NCI-H748 treated with DMSO at 0.1 percent for 48 hours (cell line): ENCODE measurements around the gene CACNA2D4.
"Not testable (repeated sequence)": the region's sequence is repeated elsewhere in the genome, so short reads cannot be mapped to it uniquely, and the experiment has no call there.

Experiments
- DNase-seq: peaks from one replicate; lab custom pipeline; 2025; lab: John Stamatoyannopoulos, UW

Gene CACNA2D4, protein sequence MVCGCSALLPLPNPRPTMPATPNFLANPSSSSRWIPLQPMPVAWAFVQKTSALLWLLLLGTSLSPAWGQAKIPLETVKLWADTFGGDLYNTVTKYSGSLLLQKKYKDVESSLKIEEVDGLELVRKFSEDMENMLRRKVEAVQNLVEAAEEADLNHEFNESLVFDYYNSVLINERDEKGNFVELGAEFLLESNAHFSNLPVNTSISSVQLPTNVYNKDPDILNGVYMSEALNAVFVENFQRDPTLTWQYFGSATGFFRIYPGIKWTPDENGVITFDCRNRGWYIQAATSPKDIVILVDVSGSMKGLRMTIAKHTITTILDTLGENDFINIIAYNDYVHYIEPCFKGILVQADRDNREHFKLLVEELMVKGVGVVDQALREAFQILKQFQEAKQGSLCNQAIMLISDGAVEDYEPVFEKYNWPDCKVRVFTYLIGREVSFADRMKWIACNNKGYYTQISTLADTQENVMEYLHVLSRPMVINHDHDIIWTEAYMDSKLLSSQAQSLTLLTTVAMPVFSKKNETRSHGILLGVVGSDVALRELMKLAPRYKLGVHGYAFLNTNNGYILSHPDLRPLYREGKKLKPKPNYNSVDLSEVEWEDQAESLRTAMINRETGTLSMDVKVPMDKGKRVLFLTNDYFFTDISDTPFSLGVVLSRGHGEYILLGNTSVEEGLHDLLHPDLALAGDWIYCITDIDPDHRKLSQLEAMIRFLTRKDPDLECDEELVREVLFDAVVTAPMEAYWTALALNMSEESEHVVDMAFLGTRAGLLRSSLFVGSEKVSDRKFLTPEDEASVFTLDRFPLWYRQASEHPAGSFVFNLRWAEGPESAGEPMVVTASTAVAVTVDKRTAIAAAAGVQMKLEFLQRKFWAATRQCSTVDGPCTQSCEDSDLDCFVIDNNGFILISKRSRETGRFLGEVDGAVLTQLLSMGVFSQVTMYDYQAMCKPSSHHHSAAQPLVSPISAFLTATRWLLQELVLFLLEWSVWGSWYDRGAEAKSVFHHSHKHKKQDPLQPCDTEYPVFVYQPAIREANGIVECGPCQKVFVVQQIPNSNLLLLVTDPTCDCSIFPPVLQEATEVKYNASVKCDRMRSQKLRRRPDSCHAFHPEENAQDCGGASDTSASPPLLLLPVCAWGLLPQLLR

DNA sequence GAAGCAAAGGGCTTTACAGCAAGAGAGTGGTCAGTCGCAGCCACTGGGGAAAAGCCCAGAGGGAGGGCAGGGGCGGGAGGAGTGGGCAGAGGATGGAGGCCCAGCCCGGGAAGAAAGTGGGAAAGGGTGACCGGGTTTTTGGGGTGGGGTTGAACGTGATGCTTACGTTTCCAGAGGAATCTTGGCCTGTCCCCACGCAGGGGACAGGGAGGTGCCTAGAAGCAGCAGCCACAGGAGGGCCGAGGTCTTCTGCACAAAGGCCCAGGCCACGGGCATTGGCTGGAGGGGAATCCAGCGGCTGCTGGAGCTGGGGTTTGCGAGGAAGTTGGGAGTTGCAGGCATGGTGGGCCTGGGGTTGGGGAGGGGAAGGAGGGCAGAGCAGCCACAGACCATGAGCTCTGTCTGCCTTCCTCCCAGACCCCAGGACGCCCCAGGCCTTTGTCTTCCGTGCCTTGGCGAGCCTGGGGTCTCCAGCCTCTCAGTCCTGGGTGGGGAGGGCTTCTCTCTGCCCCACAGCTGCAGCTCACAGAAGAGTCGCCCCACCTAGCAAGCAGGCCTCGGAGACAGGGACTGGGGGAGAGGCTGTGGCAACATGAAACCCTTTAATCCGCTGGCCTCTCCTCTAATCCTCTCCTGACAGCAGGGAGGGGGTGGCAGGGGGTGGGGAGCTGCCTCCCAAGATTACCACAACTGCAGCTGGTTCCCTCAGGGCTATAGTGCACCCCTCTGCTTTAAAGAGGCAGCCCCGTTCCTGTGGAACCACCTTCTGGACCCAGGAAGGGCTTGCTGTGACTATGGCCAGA lies at the start of gene CACNA2D4:
TSS of gene CACNA2D4 (minus strand) at position 572 of the 803 bp plus-strand sequence. CDS start at position 393, 179 bp downstream.
- DNase-seq = no peak

DNA sequence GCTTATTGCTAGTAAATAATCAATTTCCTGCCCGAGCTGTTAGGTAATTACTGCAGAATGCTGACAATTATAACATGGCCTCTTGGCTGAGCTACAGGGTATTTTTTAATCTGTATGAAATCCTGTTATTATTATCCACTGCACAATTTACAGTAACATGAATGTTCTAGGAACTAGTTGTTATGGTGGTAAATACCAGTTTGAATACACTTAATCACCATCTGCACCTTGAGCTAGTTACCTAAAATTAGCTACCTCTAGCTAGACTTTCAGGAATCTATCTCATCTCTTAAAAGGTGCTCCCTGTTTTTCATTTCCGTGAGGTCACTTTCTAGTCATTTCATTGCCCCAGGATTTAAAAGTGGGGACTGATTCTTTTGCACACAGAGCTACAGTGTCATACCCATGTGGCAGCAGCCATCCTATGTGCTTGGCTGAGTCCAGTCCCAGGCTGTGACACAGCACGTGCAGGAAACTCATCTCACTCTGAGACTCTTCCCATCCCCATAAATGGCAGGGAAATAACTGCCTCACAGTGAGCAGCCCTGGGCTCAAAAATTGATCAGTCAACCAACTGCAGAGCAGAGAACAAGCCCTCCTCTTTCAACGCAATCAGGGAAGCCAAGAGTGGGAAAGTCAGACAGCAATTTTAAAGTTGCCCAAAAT lies 48.2 kb upstream of the CACNA2D4 start:
- DNase-seq = no peak

DNA sequence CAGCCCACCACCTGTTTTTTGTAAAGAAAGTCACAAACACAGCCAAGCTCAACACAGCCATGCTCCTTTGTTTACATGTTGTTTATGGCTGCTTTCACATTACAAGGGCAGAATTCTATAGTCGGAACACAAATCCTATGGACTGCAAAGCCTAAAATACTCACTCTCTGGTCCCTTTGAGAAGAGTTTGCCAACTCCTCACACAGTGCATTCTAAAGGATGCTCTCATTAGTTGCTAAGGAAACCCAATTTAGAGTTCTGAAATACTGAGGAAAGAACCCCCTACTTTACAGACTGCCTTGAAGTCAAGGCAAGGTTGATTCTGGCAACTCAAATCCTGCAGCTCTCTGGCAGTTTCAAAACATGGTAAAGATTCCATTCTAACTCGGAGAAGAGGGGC lies 47.5 kb upstream of the CACNA2D4 start:
- DNase-seq = no peak

DNA sequence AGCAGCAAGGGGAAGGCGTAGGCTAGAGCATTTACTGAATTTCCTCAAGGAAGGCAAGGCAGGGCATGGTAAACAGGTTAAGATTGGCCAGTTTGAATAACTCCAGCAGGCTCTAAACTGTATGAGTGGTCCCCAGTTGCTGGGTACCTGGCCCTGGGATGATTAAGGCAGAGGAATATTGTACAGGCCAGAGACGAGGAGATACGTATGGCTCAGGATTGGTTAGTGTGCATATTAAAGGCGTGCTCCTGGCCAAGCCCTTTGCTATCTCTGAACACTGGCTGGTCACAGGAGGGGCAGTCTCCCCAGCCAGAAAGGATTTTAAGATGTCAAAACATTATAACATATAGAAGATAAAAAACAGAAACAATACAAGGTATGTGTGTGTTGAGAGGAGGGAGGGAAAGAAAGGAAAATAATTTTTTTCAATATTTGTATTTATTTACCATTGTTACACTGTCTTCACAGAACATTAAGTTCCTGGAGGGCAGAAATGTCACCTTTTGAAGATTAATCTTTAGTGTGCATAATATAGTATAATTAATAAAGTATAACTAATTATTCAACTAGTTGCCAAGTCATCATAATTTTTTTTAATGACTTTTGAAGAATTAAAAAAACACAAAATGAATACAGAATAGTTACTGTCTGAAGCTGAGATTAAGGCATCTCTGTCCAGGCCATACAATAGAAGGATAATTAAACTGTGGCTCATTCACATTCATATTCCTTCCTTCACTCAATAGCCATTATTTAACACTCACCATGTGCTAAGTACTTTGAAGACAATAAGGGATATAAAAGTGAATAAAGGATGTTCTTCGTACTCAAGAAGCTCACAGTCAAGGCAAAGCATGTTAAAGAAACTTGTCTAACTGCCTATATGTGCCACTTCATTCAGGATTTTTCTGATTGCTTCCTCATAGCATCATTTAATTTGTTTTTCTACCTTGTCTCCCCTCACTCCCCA lies 43.9 kb upstream of the CACNA2D4 start:
- DNase-seq = no peak

DNA sequence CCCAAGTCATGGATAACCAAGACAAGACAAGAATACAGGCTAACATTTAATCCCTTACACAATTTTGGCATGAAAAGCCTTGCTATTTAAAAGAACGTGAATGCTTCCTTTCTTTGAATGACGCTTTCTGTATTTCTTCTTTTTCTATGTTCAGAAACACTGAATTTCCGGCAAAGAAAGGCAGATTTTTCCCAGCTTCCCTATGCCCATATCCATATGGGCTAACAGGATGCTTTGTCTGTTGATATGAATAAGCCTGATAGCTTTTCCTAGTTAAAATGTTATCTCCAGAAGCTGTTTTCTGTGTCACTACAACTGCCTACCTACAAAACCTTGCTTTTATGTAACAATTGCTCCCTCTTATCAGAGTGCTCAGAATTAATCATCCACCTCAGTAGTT lies 38.3 kb upstream of the CACNA2D4 start:
- DNase-seq = no peak

DNA sequence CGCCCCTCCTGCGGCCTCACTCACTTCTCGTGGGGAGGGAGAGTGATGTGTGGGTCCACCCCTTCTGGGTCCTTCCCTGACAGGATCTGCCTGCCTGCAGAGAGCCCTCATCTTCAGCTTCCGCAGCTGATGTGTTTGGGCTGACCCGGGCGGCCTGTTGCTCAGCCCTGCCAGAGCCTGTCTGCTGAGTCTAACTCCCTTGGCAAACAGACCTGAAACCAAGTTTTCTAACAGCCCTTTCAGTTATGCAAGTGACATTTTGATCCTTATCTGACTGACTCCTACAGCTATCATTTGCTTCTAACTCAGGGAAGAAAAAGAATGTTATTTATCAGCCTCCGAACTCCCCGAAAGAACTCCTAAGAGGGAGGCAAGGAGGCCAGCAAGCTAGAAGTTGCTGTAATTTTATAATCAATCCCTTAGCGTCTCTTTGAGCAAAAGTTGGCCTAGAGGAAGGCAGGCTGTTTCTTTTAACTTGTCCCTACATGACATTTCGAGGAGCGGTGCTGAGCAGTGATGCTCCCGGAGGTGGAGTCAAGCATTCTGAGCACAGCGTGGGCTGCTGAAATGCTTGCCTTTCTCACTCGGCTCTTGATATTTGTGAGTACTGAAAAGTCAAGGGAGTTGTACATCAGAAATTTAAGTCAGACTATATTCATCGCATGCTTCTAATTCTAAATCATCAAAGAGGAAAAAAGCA lies 31.5 kb upstream of the CACNA2D4 start:
- no peak for DNase-seq

DNA sequence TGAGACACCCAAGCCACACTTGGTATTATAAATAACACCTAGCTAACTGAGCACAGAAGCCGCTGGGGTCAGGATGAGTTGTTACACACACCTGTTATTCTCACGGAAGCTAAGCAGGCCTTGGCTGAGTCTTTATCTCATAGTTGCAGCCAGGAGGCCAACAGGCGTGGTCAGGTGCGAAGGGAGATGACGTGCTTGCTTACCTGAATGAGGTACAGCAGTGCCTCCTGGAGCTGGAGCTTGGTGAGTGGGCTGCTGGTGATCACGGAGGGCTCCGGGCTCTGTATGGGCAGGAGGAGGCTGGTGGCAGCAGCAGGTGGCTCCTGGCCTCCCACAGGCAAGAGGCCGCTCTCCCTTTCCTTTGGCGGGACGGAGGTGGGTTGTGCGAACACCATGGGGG lies 30.4 kb upstream of the CACNA2D4 start:
- no peak for DNase-seq

DNA sequence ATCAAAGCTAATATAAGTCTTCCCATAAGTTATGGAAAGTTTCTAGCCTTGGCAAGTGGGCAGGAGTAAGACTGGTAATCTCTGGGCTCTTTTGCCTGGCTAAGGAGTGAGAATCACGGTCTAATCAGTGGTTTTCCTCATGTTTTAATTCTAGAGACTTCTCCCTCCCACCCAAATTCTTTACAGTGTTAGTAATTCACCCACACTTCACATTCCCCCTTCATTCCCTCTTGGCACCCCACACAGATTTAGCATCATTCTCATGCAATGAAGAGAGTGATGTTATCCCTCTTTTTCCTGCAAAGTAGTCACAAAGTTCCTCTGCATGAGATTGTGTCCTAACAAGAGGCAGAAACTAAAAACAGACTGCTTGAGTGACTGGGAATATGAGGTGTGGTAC lies 28.6 kb upstream of the CACNA2D4 start:
- no peak for DNase-seq

DNA sequence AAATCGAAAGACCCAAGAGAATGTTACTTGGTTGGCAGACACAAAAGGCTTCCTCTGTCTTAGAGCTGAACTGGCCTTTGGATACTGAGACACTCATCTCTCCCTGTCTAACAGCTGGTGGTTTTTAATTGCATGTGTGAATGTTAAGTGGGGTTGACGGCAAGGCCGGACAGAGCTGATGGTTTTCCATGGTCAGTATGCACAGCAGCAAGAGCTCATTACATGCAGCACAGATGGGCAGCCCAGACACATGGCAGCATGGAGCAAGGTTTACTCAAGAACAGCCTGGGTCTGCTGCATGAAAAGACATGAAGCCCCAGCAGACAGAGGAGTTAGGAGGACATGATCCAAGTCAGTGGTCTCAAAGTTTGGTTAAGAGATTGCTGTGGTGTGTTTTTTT lies 27.8 kb upstream of the CACNA2D4 start:
- DNase-seq = no peak

DNA sequence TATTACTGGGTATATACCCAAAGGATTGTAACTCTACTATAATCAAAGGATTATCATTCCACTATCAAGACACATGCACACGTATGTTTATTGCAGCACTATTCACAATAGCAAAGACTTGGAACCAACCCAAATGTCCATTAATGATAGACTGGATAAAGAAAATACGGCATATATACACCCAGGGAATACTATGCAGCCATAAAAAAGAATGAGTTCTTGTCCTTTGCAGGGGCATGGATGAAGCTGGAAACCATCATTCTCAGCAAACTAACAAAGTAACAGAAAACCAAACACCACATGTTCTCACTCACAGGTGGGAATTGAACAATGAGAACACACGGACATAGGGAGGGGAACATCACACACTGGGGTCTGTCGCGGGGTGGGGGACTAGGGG lies 27.1 kb upstream of the CACNA2D4 start:
- not testable (repeated sequence) for DNase-seq

DNA sequence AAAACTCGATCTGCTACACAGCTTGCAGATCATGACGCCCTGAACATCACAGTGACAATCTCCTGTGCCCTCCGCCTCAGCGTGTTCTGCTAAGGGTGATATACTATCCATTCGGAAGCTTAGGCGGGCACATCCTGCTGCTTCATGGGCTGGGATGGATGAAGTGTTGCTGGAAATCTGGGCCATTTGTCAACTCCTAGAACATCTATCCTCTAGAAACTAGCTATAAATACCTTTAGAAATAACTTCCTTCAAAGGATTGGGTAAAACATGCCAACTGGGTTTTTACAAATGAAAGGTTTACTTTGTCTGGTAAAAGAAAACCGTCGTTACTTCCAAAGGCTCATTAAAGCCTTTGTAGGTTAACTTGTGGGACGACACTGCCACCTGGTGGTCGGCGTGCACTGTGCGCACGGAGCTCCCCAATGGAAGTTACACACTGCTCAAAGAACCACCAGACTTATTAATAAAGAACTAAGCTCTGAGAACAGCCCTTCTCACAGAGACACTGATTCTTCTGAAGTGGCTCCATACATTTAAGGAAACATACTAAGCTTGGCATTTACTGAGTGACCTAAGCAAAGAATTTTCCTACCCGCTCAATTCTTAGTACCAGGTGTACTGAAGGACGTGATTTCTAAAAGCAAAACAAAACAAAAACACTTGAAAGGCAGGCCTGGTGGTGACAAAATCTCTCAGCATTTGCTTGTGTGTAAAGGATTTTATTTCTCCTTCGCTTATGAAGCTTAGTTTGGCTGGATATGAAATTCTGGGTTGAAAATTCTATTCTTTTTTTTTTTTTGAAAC lies 21.6 kb upstream of the CACNA2D4 start:
- peak; percentile 54 for DNase-seq

DNA sequence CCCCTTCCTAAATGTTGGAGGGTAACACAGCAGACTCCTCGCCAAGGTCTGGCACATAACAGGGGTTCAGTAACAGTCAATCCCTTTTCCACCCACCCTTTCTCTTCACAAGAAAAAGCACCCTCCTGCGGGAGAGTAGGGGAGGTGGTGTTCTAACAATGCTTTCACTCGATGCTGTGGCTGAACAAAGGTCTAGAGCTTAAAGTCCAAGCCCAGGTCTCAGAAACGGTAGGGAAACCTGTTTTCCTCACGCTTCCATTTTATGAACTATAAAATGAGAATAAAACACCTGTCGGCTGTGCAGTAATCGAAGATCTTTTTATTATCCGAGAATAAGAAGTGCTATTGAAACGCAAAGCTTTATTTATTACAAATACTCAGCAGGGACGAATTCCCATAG lies 20.9 kb upstream of the CACNA2D4 start:
- DNase-seq = no peak

DNA sequence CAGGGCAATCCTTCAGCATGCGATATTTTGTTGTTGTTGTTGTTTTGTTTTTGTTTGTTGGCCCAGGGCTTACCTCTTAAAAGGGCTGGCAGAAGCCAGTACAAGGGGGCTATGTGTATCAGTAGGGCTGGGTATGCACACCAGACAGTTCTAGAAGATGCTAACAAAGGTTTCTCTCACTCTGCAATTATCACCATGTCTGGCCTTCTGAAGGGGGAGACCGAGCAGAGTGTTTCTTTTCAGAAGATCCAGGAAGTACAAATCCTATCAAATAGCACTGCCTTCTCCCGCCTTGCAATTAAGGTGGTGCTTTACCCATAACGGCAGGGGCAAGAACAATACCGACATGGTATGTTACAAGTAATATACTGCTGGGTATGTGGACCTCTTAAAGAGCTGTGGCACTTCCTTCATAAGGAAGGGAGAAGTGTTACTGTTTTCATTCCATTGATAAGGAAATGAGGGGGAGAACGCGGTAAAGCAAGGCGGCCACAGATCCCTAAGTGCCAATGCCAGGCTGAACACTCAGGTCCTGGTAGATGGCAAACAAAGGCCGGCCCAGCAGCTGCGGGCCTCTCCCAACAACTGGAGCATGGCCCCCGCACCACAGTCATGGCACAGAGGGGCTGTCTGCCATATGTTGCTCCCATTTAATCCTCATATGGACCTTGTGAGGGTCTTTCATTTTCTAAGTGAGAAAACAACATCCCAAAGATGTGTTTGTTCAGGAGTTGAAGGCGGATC lies 19.2 kb upstream of the CACNA2D4 start:
- DNase-seq = no peak

DNA sequence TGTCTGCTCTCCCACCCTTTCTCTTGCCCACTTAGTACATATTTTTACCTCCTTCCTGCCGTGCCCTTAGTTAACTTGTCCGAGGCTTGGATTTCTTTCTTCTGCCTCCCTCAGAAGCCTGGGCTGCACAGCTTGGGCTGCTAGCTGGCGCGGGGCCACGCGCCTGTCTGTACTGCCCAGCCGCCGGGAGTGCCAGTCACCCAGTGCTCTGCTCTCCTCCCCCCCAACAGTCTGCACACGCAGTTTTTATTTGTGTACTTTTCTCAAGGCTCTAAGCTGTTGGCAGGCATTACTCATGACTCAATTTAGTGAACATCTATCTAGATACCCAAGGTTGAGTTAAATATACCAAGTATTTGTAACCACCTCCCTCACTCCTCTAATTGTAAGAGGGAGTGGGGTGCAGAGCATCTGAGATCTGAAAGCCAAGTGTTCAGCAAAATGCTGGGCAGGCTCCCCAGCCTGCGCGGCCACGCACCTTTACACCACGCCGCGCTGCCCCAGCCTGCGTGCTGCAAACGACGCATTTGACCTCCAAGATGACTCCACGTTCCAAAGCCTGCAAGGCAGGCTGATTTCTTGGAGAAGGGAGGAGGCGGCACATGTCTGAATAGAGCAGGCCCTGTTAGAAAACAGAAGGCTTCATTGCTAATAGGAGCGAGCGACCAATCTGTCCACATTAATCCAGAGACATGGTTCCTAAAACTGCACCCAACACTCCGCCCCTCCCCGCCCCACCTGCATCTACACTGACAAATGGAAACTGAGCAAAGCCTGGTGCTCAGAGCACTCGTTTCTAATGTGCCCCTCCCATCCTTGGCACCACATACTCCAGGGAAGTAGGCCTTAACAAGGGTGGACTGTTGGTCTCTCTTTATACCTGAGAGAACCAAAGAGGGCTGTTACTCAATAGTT lies 18.2 kb upstream of the CACNA2D4 start:
- no peak for DNase-seq

DNA sequence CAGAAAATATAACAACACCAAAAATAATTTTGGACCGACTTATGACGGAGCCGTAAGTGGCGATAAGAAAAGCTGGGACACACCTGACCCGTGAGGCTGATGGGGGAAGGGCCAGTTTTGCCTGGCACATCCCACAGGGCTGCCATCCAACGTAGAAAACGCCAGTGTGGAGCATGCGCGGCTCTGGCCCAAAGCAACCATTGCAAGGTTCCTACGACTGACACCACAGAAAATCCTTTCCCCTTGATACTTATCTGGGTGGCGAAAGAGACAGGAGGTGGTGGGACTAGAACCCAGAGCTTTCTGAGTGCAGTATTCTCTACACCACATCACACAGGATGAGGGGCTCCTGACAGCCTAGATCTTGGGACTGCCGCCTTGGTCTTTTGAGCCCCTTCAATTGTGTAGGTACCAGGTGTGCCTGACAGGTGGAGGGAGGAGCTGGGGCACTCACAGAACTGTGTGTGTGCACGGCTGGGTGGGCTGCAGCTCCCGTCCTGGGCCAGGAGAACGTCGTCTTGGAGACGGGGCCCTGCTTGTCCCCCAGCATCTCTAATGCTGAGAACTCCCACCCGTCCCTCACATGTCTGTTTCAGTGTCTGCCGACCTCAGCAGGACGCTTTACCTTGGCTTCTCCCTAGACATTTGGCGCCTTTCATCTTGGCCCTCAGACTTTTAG lies 17.4 kb upstream of the CACNA2D4 start:
- no peak for DNase-seq

DNA sequence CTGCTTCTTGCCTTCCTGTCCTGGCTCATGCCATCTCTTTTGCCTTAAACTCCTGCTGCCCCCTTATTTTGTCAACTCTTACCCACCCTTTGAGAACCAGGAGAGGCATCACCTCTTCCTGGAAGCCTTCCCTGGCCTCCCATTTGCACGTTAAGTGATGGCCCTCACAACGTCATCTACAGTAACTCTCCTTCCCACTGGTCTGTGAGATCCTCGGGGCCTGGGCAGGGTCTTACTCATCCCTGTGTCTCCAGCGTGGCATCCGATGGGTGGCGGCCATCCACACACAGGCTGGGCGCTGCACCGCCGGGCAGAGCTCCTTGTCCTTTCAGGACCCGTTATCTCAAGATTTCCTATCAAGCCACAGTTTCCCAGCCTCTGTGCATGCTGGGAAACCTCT lies 16.8 kb upstream of the CACNA2D4 start:
- no peak for DNase-seq
